Effector memory CD8-positive, alpha-beta T cell (primary cell): ENCODE measurements around the gene ME1.
A peak's percentile ranks its signal among the peaks of the same experiment; 100 is the strongest.
"Not testable (repeated sequence)": the region's sequence is repeated elsewhere in the genome, so short reads cannot be mapped to it uniquely, and the experiment has no call there.

Experiments used
- ATAC-seq: fragments of 150-1000 bp; cut with Tn5 transposase; replicated peaks from 2 replicates; pipeline ENCODE4 v1.10.0; 2021; ENCODE audit warnings: mild to moderate bottlenecking, moderate library complexity
- DNase-seq, 3 experiments: peaks; one replicate each; pipeline ENCODE4 v3.0.0; 2021
- H3K27ac Mint-ChIP-seq, 2 donors: one replicate each; pipeline ENCODE4 v1.8.0; 2022; ENCODE audit warnings: mild to moderate bottlenecking in 2 of 2, mixed read lengths in 2 of 2, moderate library complexity in 2 of 2
- H3K27me3 Mint-ChIP-seq, 2 donors: one replicate each; pipeline ENCODE4 v1.8.0; 2022; ENCODE audit warnings: mixed read lengths in 2 of 2
- H3K36me3 Mint-ChIP-seq: one replicate; pipeline ENCODE4 v1.8.0; 2022; ENCODE audit warnings: mild to moderate bottlenecking, moderate library complexity, mixed read lengths; ENCODE audit not compliant: insufficient read depth
- H3K4me1 Mint-ChIP-seq, 2 donors: one replicate each; pipeline ENCODE4 v1.8.0; 2022; ENCODE audit warnings: low read depth in 2 of 2, mixed read lengths in 2 of 2
- H3K4me3 Mint-ChIP-seq, 2 donors: one replicate each; pipeline ENCODE4 v1.8.0; 2022; ENCODE audit warnings: mild to moderate bottlenecking in 2 of 2, mixed read lengths in 2 of 2, moderate library complexity in 2 of 2
- H3K9me3 Mint-ChIP-seq, 2 donors: one replicate each; pipeline ENCODE4 v1.8.0; 2022; ENCODE audit warnings: mixed read lengths in 2 of 2

ME1 gene

DNA sequence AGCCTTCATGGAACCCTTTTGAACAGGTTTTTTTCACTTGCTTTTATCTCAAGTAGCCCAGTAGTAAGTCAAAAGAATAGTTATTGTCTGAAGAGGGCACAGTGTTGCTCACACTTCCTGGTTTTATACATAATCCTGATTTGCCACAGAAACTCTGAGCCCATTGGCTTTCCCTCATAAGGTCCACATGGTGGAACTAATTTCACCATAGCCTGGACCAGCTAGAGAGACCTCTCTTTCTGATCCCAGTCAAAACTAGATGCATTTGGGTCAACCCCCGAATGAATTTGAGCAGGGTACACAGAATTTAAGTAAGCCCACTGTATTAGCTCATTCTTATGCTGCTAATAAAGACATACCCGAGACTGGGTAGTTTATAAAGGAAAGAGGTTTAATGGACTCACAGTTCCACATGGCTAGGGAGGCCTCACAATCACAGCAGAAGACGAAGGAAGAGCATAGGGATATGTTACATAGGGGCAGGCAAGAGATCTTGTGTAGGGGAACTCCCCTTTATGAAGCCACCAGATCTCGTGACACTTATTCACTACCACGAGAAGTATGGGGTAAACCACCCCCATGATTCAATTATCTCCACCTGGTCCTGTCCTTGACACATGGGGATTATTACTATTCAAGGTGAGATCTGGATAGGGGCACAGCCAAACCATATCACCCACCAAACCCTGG, 231.5 kb downstream of the ME1 start:
- Mint-ChIP-seq H3K4me3 (no peak overlapping the region), H3K27me3 (no peaks in the 10 kb centered on the region), H3K9me3 (no peaks in the 10 kb centered on the region), H3K4me1 (peaks cover 2 to 3% of the 10 kb centered on the region in 2 donors), H3K36me3 (no peaks in the 10 kb centered on the region), H3K27ac (peak overlapping the region in 1 of 2 donors; percentile 29)
- peak; percentile 27 for ATAC-seq
- DNase-seq, result no peak

DNA sequence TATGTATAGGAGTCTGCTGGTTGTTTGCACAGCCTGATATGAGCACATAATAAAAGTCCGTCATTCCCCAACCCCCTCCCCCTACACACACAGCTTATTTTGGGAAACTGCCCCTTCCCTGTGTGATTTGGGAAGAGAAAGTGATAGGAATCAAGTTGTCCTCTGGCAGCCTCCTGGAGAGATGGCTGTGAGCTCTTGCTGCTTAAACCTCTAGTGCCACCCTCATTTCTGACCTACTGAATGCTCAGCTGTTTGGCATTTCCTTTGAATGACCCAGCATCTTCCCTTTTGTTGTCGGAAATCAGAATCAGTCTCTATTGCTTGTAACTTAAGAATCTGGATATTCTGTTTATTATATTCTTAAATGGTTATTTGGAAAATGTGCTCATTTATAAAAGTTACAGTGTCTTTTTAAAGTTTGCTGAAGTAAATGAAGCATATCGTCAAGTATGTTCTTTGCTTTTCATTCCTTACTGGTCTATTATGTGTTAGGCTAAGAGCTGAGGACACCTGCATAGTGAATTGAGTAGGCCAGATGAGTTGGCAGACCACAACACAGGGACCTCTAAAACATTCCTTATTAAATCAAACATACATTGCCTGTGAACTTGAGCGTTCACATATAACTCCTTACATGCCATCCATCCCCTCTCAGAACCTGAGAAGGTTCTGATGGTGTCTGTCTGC, 232.2 kb downstream of the ME1 start:
- no peaks in the 10 kb centered on the region for H3K9me3 Mint-ChIP-seq
- no peak for DNase-seq
- no peak overlapping the region for H3K4me3 Mint-ChIP-seq
- peaks cover 7 to 8% of the 10 kb centered on the region in 2 donors for H3K4me1 Mint-ChIP-seq
- ATAC-seq, result no peak
- H3K27me3 Mint-ChIP-seq, result no peaks in the 10 kb centered on the region
- peak overlapping the region in 1 of 2 donors; percentile 29 for H3K27ac Mint-ChIP-seq
- peaks cover 2% of the 10 kb centered on the region for H3K36me3 Mint-ChIP-seq

DNA sequence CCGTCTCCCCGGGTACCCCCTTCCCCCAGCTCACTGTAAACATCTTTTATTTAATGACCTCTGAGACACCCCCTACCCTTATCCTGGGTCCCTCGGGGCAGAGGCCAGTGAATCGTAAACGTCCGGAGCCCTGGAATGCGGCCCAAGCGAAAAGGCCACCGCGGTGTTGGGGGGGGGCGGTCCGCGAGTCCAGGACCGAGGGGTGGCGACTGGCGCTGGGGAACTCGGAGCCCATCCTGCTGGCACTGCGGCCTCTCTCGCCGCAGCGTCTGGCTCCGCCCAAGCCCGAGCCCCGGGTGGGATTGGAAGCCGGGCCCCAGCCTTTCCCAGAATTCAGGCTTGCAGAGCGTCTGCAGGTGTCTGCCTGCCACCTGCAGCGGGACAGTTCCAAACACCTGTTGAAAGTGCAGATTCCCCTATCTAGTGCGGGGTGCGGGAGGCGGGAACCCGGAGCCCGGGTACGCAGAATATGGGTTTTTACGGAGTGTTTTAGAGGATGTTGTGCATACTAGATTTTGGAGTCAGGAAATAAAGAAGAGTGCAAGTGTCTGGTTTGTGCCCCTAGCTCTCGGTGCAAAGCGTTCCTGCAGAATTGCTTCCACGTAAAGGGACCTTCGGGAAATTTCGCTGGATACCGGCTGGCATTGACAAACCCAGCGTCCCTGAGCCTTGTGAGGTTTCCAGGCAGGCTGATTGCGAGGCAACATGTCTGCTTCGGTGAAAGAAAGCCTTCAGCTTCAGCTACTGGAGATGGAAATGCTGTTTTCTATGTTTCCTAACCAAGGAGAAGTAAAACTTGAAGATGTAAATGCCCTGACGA, 236.9 kb downstream of the ME1 start:
- Mint-ChIP-seq H3K4me3 (peak overlapping the region; percentile 97 to 98), H3K27ac (peak overlapping the region in 1 of 2 donors; percentile 98)
- DNase-seq, result peak in 1 of 3 experiments; percentile 3

DNA sequence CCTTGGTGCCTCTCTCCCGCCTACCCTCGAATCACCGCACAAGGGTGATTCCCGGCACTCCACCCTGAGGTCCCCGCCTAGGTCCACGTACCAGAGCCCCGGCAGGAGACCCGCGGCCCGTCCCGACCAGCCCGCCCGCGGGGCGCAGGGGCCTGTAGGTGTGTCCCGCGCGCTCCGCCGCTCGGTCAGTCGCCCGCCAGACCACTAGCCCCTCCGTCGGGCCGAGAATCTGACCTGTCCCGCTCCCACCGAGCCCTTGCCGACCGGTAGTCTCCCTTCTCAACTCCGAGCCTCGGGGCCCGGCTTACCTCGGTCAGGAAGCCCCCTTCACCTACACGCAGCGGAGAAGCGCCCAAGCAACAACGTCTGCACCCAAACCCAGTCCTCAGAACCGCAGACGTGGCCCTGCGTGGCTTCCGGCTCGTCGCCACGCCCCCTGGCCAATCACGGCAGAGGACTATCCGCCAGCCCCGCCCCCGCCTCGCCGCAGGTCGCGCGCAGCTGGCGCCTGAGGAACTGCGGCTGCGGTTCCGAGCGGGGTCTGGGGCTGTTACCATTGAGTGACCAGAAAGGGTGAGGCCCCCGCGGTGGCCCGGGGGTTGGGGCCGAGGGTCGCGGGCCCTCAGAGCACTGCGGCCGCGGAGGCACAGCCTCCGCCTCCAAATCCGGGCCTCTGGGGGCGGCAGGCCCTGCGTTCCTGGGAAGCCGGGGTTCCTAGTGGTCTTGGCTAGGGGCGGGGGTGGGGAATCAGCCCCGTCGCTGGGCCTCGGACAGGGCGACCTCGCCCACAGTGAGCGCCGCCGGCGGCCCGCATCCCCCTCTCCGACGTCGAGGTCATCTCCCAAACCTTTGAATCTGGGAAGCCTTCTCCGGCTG, 237.7 kb downstream of the ME1 start, which contains the start of the genes PGM3 and RWDD2A:
Gene PGM3, minus strand, starts transcription at position 395 of the 876 bp plus-strand sequence. CDS start 2,253 bp downstream, outside the sequence.
Gene RWDD2A, plus strand, starts transcription at position 487 of the 876 bp plus-strand sequence. CDS start 1,095 bp downstream, outside the sequence.
- Mint-ChIP-seq H3K9me3 (no peaks in the 10 kb centered on the region), H3K27ac (peak within 1 kb of the TSS; percentile 98), H3K4me1 (peaks cover 22 to 26% of the 10 kb centered on the region in 2 donors), H3K27me3 (no peaks in the 10 kb centered on the region), H3K4me3 (peak within 1 kb of the TSS; percentile 97 to 98), H3K36me3 (peaks cover 14% of the 10 kb centered on the region)
- DNase-seq (peak; percentile 86 to 90 (median 87)), ATAC-seq (peak; percentile 97)

More for the DNA sequence above, 236.9 kb downstream of the ME1 start:
- H3K9me3 Mint-ChIP-seq, result no peaks in the 10 kb centered on the region
- H3K27me3 Mint-ChIP-seq, result no peaks in the 10 kb centered on the region
- peaks cover 22 to 26% of the 10 kb centered on the region in 2 donors for H3K4me1 Mint-ChIP-seq
- H3K36me3 Mint-ChIP-seq, result peaks cover 14% of the 10 kb centered on the region
- peak; percentile 1 for ATAC-seq

DNA sequence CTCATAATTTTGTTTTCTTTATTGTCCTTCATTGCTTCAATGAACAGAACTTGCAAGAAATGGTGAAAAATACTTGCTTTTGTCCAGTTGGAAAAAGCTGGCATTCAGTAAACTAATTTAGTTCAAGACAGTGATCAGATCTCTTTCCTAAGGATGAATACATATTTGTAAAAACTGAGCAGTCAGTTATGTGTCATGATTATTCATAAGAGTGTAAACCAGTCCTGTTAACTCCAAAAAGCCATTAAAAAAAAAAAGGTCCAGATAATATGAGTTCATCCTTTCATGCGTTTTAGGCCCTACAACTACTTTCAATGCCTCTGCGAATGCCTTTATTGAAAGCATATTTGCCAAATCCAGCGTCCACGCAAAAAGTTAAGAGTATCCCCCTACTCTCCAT, 238.4 kb downstream of the ME1 start:
- Mint-ChIP-seq H3K4me1 (peaks cover 22 to 26% of the 10 kb centered on the region in 2 donors), H3K9me3 (no peaks in the 10 kb centered on the region), H3K36me3 (peaks cover 14% of the 10 kb centered on the region), H3K4me3 (peak overlapping the region; percentile 97 to 98), H3K27ac (peak overlapping the region; percentile 98), H3K27me3 (no peaks in the 10 kb centered on the region)
- DNase-seq (no peak), ATAC-seq (peak; percentile 1)

DNA sequence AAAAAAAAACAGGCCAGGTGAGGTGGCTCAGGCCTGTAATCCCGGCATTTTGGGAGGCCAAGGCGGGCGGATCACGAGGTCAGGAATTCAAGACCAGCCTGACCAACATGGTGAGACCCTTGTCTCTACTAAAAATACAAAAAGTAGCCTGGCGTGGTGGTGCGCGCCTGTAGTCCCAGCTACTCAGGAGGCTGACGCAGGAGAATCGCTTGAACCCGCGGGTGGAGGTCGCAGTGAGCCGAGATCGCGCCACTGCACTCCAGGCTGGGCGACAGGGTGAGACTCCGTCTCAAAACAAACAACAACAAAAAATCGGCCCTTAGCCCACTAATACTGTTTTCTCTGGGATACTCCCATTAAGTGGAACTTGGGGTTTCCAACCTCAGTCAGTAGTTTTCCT, 238.9 kb downstream of the ME1 start:
- H3K27ac Mint-ChIP-seq, result peak overlapping the region; percentile 98
- H3K4me3 Mint-ChIP-seq, result peak overlapping the region; percentile 97 to 98
- DNase-seq, ATAC-seq, H3K9me3 Mint-ChIP-seq, H3K27me3 Mint-ChIP-seq: not testable (repeated sequence)
- peaks cover 22 to 26% of the 10 kb centered on the region in 2 donors for H3K4me1 Mint-ChIP-seq
- H3K36me3 Mint-ChIP-seq, result peaks cover 14% of the 10 kb centered on the region

DNA sequence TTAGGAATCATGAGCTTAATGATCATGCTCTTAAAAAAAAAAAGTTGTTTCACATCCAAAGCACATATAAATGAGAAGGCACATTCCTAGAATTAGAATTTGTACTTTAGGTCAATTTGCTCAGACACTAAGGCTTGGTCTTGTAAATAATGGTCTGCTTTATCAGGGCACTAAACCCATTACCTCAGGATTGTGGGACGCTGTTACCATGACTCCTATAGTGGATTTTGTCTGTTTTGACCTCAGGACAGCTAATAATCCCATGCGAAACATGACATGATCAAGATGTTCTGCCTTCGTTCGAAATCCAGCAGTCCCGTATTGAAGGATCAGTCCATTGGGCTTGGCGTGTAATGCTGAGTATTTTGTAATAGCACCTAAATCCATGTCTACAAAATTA, 240.2 kb downstream of the ME1 start:
- Mint-ChIP-seq H3K4me1 (peaks cover 22 to 26% of the 10 kb centered on the region in 2 donors), H3K27me3 (no peaks in the 10 kb centered on the region), H3K27ac (no peak overlapping the region), H3K9me3 (no peaks in the 10 kb centered on the region), H3K36me3 (peaks cover 22% of the 10 kb centered on the region), H3K4me3 (peak overlapping the region in 1 of 2 donors; percentile 98)
- no peak for ATAC-seq
- no peak for DNase-seq

DNA sequence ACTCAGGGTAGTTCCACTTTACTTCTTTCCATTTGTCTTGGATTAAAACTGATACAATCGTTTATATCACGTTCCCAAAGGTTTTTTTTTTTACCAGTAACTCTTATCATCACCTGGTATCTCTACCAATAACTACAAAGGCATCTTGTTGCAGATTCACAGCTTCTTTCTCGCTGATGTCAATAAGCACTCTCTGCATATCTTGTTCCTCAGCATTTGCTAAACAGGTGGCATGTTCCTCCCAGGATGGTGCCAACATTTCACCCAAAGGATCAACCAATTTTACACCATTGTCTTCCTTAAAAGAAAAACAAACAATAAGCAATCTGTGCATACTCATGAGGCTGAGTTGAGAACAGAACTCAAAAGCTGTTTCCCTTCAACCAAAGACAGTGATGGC, 242.3 kb downstream of the ME1 start:
- Mint-ChIP-seq H3K9me3 (no peaks in the 10 kb centered on the region), H3K4me3 (no peak overlapping the region), H3K4me1 (peaks cover 15 to 25% of the 10 kb centered on the region in 2 donors), H3K36me3 (peaks cover 36% of the 10 kb centered on the region), H3K27ac (no peak overlapping the region), H3K27me3 (no peaks in the 10 kb centered on the region)
- no peak for DNase-seq
- ATAC-seq, result no peak

DNA sequence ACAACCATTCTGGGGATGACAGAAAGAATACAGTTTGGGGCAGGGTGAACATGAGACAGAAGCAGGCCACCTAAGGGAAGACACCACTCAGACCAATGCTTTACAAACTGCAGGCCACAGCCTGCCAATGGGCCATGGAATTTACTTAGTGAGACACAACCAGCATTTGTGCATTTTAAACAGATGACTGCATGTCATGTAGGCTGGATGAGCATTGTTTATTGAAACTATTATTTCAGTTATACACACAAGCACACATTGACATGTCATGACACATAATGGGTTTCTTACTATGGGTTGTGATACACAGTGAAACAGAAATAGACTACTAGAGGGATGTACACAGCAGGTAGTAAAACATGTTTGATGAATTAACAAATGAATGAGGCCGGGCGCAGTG, 245.8 kb downstream of the ME1 start:
- no peak for ATAC-seq
- no peak for DNase-seq
- no peaks in the 10 kb centered on the region for H3K9me3 Mint-ChIP-seq
- H3K4me1 Mint-ChIP-seq, result peaks cover 4 to 14% of the 10 kb centered on the region in 2 donors
- no peak overlapping the region for H3K27ac Mint-ChIP-seq
- H3K27me3 Mint-ChIP-seq, result no peaks in the 10 kb centered on the region
- H3K36me3 Mint-ChIP-seq, result peaks cover 26% of the 10 kb centered on the region
- H3K4me3 Mint-ChIP-seq, result no peak overlapping the region

DNA sequence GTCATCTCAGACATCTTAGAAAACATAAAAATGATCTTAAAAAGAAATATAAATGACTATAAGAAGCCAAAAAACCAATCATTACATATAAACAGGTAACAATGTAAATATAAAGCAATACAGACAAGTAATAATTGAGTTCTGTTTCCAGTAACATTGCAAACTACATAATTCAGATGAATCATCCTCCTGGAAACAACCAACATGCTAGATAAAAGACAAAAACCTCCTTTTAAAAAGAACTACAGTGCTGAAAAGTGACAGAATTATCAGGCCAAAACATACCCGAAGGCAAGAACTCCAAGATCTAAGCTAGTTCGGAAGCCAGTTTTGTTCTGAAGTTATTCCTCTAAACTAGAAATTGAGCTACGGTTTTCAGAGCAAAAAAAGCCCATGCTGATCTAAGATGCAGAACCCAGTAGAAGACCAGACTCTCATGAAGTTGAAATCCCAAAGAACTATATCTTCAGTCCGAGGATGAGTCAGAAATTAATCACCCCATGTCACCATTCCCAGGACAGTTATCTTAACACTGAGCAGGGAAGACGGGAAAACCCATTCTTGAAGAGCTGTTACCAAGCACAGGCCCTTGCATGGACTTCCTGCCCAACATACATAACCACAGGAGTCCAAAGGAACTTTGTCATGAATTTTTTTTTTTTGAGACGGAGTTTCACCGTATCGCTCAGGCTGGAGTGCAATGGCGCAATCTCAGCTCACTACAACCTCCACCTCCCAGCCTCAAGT, 247.6 kb downstream of the ME1 start:
- peaks cover 0 to 14% of the 10 kb centered on the region in 2 donors for H3K4me1 Mint-ChIP-seq
- H3K4me3 Mint-ChIP-seq, result no peak overlapping the region
- H3K27ac Mint-ChIP-seq, result peak overlapping the region; percentile 15 to 67
- H3K27me3 Mint-ChIP-seq, result no peaks in the 10 kb centered on the region
- DNase-seq (no peak), ATAC-seq (no peak)
- peaks cover 29% of the 10 kb centered on the region for H3K36me3 Mint-ChIP-seq
- no peaks in the 10 kb centered on the region for H3K9me3 Mint-ChIP-seq

DNA sequence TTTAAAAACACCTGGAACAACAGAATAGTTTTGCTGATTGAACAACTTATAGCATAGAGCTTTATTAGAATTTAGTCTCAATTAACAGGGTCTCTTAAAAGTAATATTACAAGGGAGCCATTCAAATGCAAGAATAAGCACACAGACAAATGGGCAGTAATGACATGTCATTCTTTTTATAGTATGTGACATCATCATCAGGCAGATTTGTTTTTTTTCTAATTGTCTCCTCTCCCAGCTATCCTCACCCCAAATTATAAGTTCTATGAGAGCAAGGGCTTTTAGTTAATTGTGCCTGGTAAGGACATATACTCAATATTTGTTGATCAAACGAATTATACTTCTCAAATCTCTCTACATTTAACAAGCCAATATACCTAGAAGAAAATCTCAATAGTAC, 248.7 kb downstream of the ME1 start:
- Mint-ChIP-seq H3K4me3 (no peak overlapping the region), H3K36me3 (peaks cover 31% of the 10 kb centered on the region), H3K9me3 (no peaks in the 10 kb centered on the region), H3K27ac (no peak overlapping the region), H3K4me1 (peaks cover 0 to 14% of the 10 kb centered on the region in 2 donors), H3K27me3 (no peaks in the 10 kb centered on the region)
- ATAC-seq (no peak), DNase-seq (no peak)

DNA sequence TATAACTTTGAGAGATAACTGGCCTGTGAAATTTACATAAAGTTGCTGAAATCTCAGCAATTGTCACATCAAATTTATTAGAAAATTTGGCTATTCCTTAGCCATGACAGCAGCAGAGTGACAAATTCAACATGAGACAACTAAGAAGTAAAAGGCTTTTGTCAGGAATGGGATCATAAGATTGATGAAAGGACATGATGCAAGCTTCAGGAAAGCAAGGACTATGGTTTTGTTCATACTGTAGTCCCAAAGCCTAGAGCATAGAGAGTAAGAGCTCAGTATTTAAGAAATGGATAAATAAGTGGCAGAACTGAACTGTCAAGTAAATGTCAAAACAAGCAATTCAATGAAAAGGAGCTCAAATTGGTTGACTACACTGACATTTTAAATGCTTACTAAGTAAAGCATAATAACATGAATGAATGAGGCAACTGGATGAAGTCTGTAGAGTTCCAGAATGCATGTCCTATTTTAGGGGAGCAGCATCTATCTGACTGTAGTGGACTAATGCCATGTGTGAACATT, 250.4 kb downstream of the ME1 start:
- Mint-ChIP-seq H3K27ac (no peak overlapping the region), H3K4me3 (no peak overlapping the region), H3K9me3 (no peaks in the 10 kb centered on the region), H3K27me3 (no peaks in the 10 kb centered on the region), H3K4me1 (peaks cover 0 to 14% of the 10 kb centered on the region in 2 donors), H3K36me3 (peaks cover 21% of the 10 kb centered on the region)
- ATAC-seq, result no peak
- no peak for DNase-seq
